Small intestine (tissue), 7 donors: Measurements from ENCODE around the gene DEFB131B. TPM values are rescaled to one million over a fixed set of nuclear protein-coding genes. Genes with fewer than 3 reads are reported as not detected.

ENCODE experiments used
- DNase-seq, 2 donors: peaks; one replicate each; pipeline versions ENCODE4 v3.0.0 to v3.0.0-alpha.2; 2013
- FAIRE-seq: peaks from 2 replicates; lab custom pipeline; 2012; peaks lifted over from hg19 to GRCh38; lab: Jason Lieb, UNC
- H3K27ac ChIP-seq, 3 donors: one replicate each; pipeline ENCODE4 v1.5.1; 2013; ENCODE audit warnings: low read length in 2 of 3, mild to moderate bottlenecking in 2 of 3, control low read depth in 1 of 3, inconsistent platforms in 1 of 3, low read depth in 1 of 3, moderate library complexity in 1 of 3
- H3K27me3 ChIP-seq, 3 donors: one replicate each; pipeline ENCODE4 v1.6.1; 2013; ENCODE audit warnings: low read length in 3 of 3, inconsistent platforms in 1 of 3; ENCODE audit not compliant: control insufficient read depth in 3 of 3, insufficient read depth in 3 of 3
- H3K36me3 ChIP-seq, 3 donors: one replicate each; pipeline ENCODE4 v1.6.1; 2013; ENCODE audit warnings: low read length in 3 of 3, inconsistent platforms in 1 of 3, low read depth in 1 of 3, mild to moderate bottlenecking in 1 of 3, moderate library complexity in 1 of 3; ENCODE audit not compliant: control insufficient read depth in 3 of 3, insufficient read depth in 2 of 3
- H3K4me1 ChIP-seq, 3 donors: one replicate each; pipeline ENCODE4 v1.6.1; 2013; ENCODE audit warnings: low read length in 2 of 3, inconsistent platforms in 1 of 3, low read depth in 1 of 3, mild to moderate bottlenecking in 1 of 3, moderate library complexity in 1 of 3; ENCODE audit not compliant: control insufficient read depth in 3 of 3, insufficient read depth in 2 of 3
- H3K4me3 ChIP-seq, 3 donors: one replicate each; pipeline ENCODE4 v1.5.1; 2013; ENCODE audit warnings: low read length in 3 of 3, control low read depth in 1 of 3, inconsistent platforms in 1 of 3, low read depth in 1 of 3, mild to moderate bottlenecking in 1 of 3, moderate library complexity in 1 of 3
- H3K9me3 ChIP-seq, 2 donors: one replicate each; pipeline ENCODE4 v1.6.1; 2013; ENCODE audit warnings: low read depth in 1 of 2, low read length in 1 of 2; ENCODE audit not compliant: control insufficient read depth in 2 of 2, insufficient read depth in 1 of 2
- WGBS, 3 donors: extraction: QIAGEN DNeasy Blood & Tissue Kit; methylation state at CpG; one replicate each; pipeline ENCODE4 v1.1.7; 2013; 5-methylcytosine and 5-hydroxymethylcytosine counted together
- polyA plus RNA-seq, 4 donors: library from polyadenylated mRNA; stranded (reverse) in 3 of 4; unstranded in 1 of 4; fragments of 200-250 nt in 3 of 4; fragments of 120-200 nt in 1 of 4; gene quantifications; one replicate each; pipeline versions ENCODE4 v1.2.1 to v1.2.3, GENCODE V29; 2013
- donor health status: healthy with polysubstance abuse.
- donor health status: control.
- donor health status: control.
- donor health status: Bipolar disorder and iron deficiency.
- donor health status: healthy.

DEFB131B gene
- polyA plus RNA-seq, 4 donors, result not detected

- no peak for FAIRE-seq
- WGBS, 3 donors, result 91 to 96% (median 92%) methylated on average over 7 of the region's 7 CpGs
- peaks cover 0 to 26% (median 20%) of the 10 kb centered on the region in 3 donors for H3K36me3 ChIP-seq
Observed at GRCh38 chr11:71914617-71915189, 36.5 kb downstream of the DEFB131B start.

GRCh38 chr11:71917646-71918140 is 39.4 kb downstream of the DEFB131B start:
- Histone ChIP-seq H3K36me3 (peaks cover 0 to 27% (median 17%) of the 10 kb centered on the region in 3 donors), H3K27ac (no peak overlapping the region), H3K9me3 (no peaks in the 10 kb centered on the region), H3K27me3 (no peaks in the 10 kb centered on the region), H3K4me1 (no peaks in the 10 kb centered on the region), H3K4me3 (no peak overlapping the region)
- 88 to 94% (median 93%) methylated on average over 9 of the region's 9 CpGs for WGBS, 3 donors
- FAIRE-seq, result no peak
- DNase-seq, result no peak

More at GRCh38 chr11:71914617-71915189, 36.5 kb downstream of the DEFB131B start:
- no peak overlapping the region for H3K4me3 ChIP-seq
- H3K27me3 ChIP-seq, result no peaks in the 10 kb centered on the region
- no peak for DNase-seq
- H3K27ac ChIP-seq, result no peak overlapping the region
- H3K4me1 ChIP-seq, result no peaks in the 10 kb centered on the region
- no peaks in the 10 kb centered on the region for H3K9me3 ChIP-seq

GRCh38 chr11:71927820-71928736 is 49.8 kb downstream of the DEFB131B start, which contains the start of gene XNDC1N:
Gene XNDC1N, minus strand, starts transcription at chr11:71928594. Its CDS starts 5,241 bp downstream, at chr11:71923353.
- H3K9me3 ChIP-seq, result no peaks in the 10 kb centered on the region
- FAIRE-seq (no peak), DNase-seq (peak in 1 of 2 donors; percentile 89)
- H3K27me3 ChIP-seq, result no peaks in the 10 kb centered on the region
- H3K27ac ChIP-seq, result peak within 1 kb of the TSS; percentile 88 to 91 (median 89)
- peaks cover 5 to 11% (median 10%) of the 10 kb centered on the region in 3 donors for H3K4me1 ChIP-seq
- WGBS, 3 donors, result 0 to 1% (median 0%) methylated on average over 39 to 40 of the region's 40 CpGs
- peak within 1 kb of the TSS; percentile 70 to 86 (median 72) for H3K4me3 ChIP-seq
- H3K36me3 ChIP-seq, result peaks cover 0 to 7% (median 0%) of the 10 kb centered on the region in 3 donors

GRCh38 chr11:71928737-71929443 is 50.6 kb downstream of the DEFB131B start, which contains the start of gene RNF121:
Gene RNF121, plus strand, starts transcription at chr11:71929046. Its CDS starts 16 bp downstream, at chr11:71929062.
- Histone ChIP-seq H3K4me1 (peaks cover 8 to 13% (median 12%) of the 10 kb centered on the region in 3 donors), H3K4me3 (peak within 1 kb of the TSS; percentile 70 to 86 (median 72)), H3K9me3 (no peaks in the 10 kb centered on the region), H3K27me3 (no peaks in the 10 kb centered on the region), H3K27ac (peak within 1 kb of the TSS; percentile 88 to 91 (median 89)), H3K36me3 (peaks cover 0 to 6% (median 0%) of the 10 kb centered on the region in 3 donors)
- WGBS, 3 donors, result 0% methylated on average over 32 of the region's 32 CpGs
- DNase-seq (peak; percentile 97 to 99), FAIRE-seq (no peak)

- Histone ChIP-seq H3K4me3 (peak overlapping the region; percentile 70 to 86 (median 72)), H3K27me3 (no peaks in the 10 kb centered on the region), H3K27ac (no peak overlapping the region), H3K9me3 (no peaks in the 10 kb centered on the region), H3K4me1 (peaks cover 12 to 18% (median 17%) of the 10 kb centered on the region in 3 donors), H3K36me3 (peaks cover 0 to 6% (median 0%) of the 10 kb centered on the region in 3 donors)
- WGBS, 3 donors, result 0 to 3% (median 1%) methylated on average over 6 of the region's 6 CpGs
- DNase-seq, result no peak
- FAIRE-seq, result no peak
Observed at GRCh38 chr11:71929491-71929890, 51.2 kb downstream of the DEFB131B start.

- 65 to 73% (median 66%) methylated on average over 11 of the region's 11 CpGs for WGBS, 3 donors
- no peak for DNase-seq
- H3K27me3 ChIP-seq, result no peaks in the 10 kb centered on the region
- H3K9me3 ChIP-seq, result no peaks in the 10 kb centered on the region
- H3K27ac ChIP-seq, result no peak overlapping the region
- peaks cover 0 to 3% (median 0%) of the 10 kb centered on the region in 3 donors for H3K36me3 ChIP-seq
- peak overlapping the region in 2 of 3 donors; percentile 72 to 86 for H3K4me3 ChIP-seq
- FAIRE-seq, result no peak
- H3K4me1 ChIP-seq, result peaks cover 12 to 18% (median 17%) of the 10 kb centered on the region in 3 donors
Observed at GRCh38 chr11:71930556-71931244, 52.4 kb downstream of the DEFB131B start.

- FAIRE-seq (no peak), DNase-seq (no peak)
- Histone ChIP-seq H3K27ac (no peak overlapping the region), H3K4me1 (peaks cover 12 to 18% (median 17%) of the 10 kb centered on the region in 3 donors), H3K9me3 (no peaks in the 10 kb centered on the region), H3K4me3 (no peak overlapping the region), H3K27me3 (no peaks in the 10 kb centered on the region), H3K36me3 (no peaks in the 10 kb centered on the region)
- 55 to 59% (median 57%) methylated on average over 2 of the region's 2 CpGs for WGBS, 3 donors
Observed at GRCh38 chr11:71931245-71931602, 53.0 kb downstream of the DEFB131B start.
